ENCODE results near the gene SDC3.

Gene SDC3

GRCh38 chr1:30857062-30857461 is 51.5 kb downstream of the SDC3 start:
- no peak for TF ChIP-seq CREB1 (IDR thresholded peaks at IDR 0.05; ENCODE audit: low read depth)
- no peak for TF ChIP-seq EGR1 (IDR thresholded peaks at IDR 0.05)
- TF ChIP-seq TEAD4 (IDR thresholded peaks at IDR 0.05) = no peak
- TF ChIP-seq EP300 (IDR thresholded peaks at IDR 0.05; ENCODE audit: borderline replicate concordance) = no peak
- no peak for TF ChIP-seq TAF1 (IDR thresholded peaks at IDR 0.05; ENCODE audit: low read depth)
- no peak for TF ChIP-seq ZBTB7A (IDR thresholded peaks at IDR 0.05; ENCODE audit: low read depth)
- TF ChIP-seq USF1 (IDR thresholded peaks at IDR 0.05) = no peak
- TF ChIP-seq, protein P1, sequence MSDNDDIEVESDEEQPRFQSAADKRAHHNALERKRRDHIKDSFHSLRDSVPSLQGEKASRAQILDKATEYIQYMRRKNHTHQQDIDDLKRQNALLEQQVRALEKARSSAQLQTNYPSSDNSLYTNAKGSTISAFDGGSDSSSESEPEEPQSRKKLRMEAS (IDR thresholded peaks at IDR 0.05) = no peak
- no peak for TF ChIP-seq FOXM1 (IDR thresholded peaks at IDR 0.05; ENCODE audit: borderline replicate concordance, low read depth)
- no peak for TF ChIP-seq REST (IDR thresholded peaks at IDR 0.05; ENCODE audit: low read depth)
- no peak for TF ChIP-seq YY1 (IDR thresholded peaks at IDR 0.05; ENCODE audit: low read depth)
- no peak for TF ChIP-seq NFIC (IDR thresholded peaks at IDR 0.05)
- no peak for TF ChIP-seq RAD21 (IDR thresholded peaks at IDR 0.05; ENCODE audit: low read depth)
- no peak for TF ChIP-seq TCF12 (IDR thresholded peaks at IDR 0.05; ENCODE audit: low read depth)
- no peak for TF ChIP-seq CEBPB (IDR thresholded peaks at IDR 0.05)

- no peak for TF ChIP-seq REST (IDR thresholded peaks at IDR 0.05; ENCODE audit: low read depth)
- no peak for TF ChIP-seq EGR1 (IDR thresholded peaks at IDR 0.05)
- no peak for TF ChIP-seq CEBPB (IDR thresholded peaks at IDR 0.05)
- TF ChIP-seq YY1 (IDR thresholded peaks at IDR 0.05; ENCODE audit: low read depth) = no peak
- TF ChIP-seq TEAD4 (IDR thresholded peaks at IDR 0.05) = no peak
- no peak for TF ChIP-seq NFIC (IDR thresholded peaks at IDR 0.05)
- TF ChIP-seq, protein P1 (IDR thresholded peaks at IDR 0.05) = no peak
- no peak for TF ChIP-seq CREB1 (IDR thresholded peaks at IDR 0.05; ENCODE audit: low read depth)
- TF ChIP-seq RAD21 (IDR thresholded peaks at IDR 0.05; ENCODE audit: low read depth) = no peak
- TF ChIP-seq FOXM1 (IDR thresholded peaks at IDR 0.05; ENCODE audit: borderline replicate concordance, low read depth) = no peak
- TF ChIP-seq TCF12 (IDR thresholded peaks at IDR 0.05; ENCODE audit: low read depth) = no peak
- TF ChIP-seq EP300 (IDR thresholded peaks at IDR 0.05; ENCODE audit: borderline replicate concordance) = no peak
- TF ChIP-seq ZBTB7A (IDR thresholded peaks at IDR 0.05; ENCODE audit: low read depth) = no peak
- TF ChIP-seq TAF1 (IDR thresholded peaks at IDR 0.05; ENCODE audit: low read depth) = no peak
- TF ChIP-seq USF1 (IDR thresholded peaks at IDR 0.05) = no peak
These were observed 52.2 kb downstream of the SDC3 start for GRCh38 chr1:30856260-30856790.

GRCh38 chr1:30855686-30856259 is 52.8 kb downstream of the SDC3 start:
- TF ChIP-seq ZBTB7A (IDR thresholded peaks at IDR 0.05; ENCODE audit: low read depth) = no peak
- TF ChIP-seq, protein P1 (IDR thresholded peaks at IDR 0.05) = no peak

- no peak for TF ChIP-seq RAD21 (IDR thresholded peaks at IDR 0.05; ENCODE audit: low read depth)
These were observed 55.2 kb downstream of the SDC3 start for GRCh38 chr1:30853350-30853749.

GRCh38 chr1:30852026-30852425 is 56.5 kb downstream of the SDC3 start:
- no peak for TF ChIP-seq NFIC (IDR thresholded peaks at IDR 0.05)
- TF ChIP-seq RAD21 (IDR thresholded peaks at IDR 0.05; ENCODE audit: low read depth) = no peak
- TF ChIP-seq EP300 (IDR thresholded peaks at IDR 0.05; ENCODE audit: borderline replicate concordance) = no peak
- no peak for TF ChIP-seq TAF1 (IDR thresholded peaks at IDR 0.05; ENCODE audit: low read depth)
- no peak for TF ChIP-seq CREB1 (IDR thresholded peaks at IDR 0.05; ENCODE audit: low read depth)
- no peak for TF ChIP-seq EGR1 (IDR thresholded peaks at IDR 0.05)
- TF ChIP-seq ZBTB7A (IDR thresholded peaks at IDR 0.05; ENCODE audit: low read depth) = no peak
- TF ChIP-seq REST (IDR thresholded peaks at IDR 0.05; ENCODE audit: low read depth) = no peak
- no peak for TF ChIP-seq FOXM1 (IDR thresholded peaks at IDR 0.05; ENCODE audit: borderline replicate concordance, low read depth)
- TF ChIP-seq YY1 (IDR thresholded peaks at IDR 0.05; ENCODE audit: low read depth) = no peak
- no peak for TF ChIP-seq CEBPB (IDR thresholded peaks at IDR 0.05)
- TF ChIP-seq TEAD4 (IDR thresholded peaks at IDR 0.05) = no peak
- TF ChIP-seq, protein P1 (IDR thresholded peaks at IDR 0.05) = no peak
- no peak for TF ChIP-seq TCF12 (IDR thresholded peaks at IDR 0.05; ENCODE audit: low read depth)
- TF ChIP-seq USF1 (IDR thresholded peaks at IDR 0.05) = no peak

Data from Ishikawa (cell line).